ENCODE data around the gene RHOU.

Gene RHOU

DNA sequence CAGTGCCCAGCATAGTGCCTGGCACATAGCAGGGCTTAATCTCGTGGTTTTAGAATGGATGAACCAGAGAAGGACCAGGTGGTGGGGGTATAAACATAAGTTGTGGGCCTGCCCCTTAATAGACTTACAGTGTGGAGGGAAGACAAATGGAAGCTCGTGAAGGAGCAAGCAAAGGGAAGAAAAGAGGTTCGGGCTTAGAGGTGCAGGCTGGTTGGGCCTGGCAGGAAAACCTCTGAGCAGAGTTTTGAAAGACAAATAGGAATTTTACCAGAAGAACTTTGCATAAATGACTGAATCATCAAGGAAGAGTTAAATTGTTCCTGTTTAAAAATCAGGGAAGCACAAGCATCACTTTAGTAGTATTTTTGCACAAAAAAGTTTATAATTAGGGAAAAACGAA, 4.5 kb downstream of the RHOU start:
- DNase-seq: no peak

DNA sequence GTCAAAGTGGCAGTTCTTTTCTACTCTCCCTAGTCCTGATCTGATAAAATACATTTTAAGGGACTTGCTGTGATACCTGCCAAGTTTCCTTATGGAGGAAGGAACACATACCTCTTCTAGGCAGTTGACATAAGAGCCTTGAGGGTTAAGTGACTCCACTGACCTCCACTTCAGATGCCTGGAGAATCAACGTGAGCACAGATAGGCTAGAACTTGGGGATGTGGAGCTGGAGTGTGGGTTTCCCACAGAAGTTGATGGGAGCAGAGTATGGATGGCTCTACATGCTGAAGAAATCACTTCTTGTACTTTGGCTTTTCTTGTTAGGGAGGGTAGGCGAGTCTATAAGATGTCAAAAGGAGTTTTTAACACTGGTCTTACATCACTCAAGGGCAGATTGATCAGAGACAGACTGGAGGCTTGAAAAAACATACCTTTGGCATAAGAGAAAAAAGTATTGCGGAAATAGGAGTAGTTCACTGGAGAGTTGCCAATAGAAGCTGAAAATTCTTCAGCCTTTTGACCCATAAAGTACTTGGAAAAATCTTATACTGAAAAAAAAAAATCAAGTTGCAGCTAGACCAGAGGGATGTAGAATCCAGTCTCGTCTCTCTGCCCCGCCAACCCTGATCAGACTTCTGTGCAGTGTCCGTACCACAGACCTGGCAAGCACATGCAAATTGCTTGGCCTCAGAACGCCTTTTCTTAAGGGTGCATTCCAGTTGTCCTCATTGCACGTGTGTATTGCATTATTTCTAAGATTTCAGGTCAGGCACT, 5.5 kb downstream of the RHOU start:
- no peak for DNase-seq

DNA sequence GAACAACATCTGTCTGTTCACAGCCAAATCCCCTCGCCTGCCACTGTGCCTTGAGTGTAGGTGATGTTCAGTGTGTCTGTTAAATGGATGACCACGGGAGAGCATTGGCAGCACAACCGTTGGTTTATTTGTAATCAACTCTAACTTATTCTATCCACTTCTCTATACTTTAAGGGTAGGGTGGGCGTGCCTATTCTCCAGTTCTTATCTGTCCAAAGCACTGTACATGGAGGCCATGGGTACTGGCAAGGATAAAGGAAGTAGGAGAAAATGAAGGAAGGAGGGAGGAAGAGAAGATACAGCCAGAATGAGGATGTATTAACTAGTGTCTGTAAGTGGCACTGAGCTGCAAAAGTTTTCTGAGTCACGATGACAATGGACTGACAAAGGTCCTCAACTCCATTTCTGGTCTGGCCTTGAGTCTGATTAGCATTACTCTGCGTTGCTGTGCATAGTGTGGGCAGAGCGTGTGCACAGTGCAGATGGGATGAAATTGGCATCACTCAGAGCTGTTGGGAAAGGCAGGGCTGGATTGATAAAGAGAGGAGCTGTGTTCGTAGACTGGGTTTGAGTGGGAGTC, 7.1 kb downstream of the RHOU start:
- no peak for DNase-seq

DNA sequence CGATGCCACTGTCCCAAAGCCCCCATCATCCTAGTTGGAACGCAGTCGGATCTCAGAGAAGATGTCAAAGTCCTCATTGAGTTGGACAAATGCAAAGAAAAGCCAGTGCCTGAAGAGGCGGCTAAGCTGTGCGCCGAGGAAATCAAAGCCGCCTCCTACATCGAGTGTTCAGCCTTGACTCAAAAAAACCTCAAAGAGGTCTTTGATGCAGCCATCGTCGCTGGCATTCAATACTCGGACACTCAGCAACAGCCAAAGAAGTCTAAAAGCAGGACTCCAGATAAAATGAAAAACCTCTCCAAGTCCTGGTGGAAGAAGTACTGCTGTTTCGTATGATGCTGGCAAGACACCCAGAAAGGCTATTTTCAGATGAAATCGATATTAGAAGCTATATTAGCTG, 8.1 kb downstream of the RHOU start:
- DNase-seq: no peak

DNA sequence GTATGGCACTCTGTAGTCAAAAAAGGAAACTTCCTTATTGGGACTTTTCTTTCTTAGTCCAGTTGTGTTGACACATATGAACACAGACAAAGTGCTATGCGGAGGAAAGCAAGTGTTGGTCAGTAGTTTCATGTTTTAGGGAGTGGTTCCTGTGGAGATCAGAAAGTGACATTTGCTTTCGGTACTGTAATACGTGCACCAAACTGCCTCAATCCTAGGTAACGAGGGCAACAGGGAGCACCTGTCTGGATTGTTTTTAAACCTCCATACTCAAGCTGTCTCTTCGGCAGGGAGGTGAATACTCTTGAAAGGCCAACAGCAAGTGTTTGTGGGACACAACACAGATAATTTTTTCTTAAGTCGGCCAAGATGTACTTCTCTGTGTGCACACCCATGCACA, 9.1 kb downstream of the RHOU start:
- DNase-seq: no peak

DNA sequence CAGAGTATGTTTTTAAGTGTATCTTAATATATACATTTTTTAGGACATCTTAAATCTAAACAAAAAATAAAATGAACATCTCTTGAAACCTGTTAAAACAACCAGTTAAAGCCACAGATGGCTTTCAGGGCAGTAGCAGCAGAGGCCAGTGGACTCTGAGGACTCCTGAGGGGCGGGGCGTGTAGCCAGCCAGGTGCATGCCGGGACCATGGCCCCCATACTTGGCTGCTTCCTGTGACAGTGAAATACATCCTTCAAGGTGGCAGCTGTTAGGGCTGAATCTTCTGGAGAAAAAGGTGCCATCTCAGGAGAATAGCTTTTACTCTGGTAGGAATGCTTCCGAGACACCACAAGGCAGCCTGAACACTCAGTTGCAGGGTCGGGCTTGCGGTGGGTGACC, 9.6 kb downstream of the RHOU start:
- DNase-seq: no peak

DNA sequence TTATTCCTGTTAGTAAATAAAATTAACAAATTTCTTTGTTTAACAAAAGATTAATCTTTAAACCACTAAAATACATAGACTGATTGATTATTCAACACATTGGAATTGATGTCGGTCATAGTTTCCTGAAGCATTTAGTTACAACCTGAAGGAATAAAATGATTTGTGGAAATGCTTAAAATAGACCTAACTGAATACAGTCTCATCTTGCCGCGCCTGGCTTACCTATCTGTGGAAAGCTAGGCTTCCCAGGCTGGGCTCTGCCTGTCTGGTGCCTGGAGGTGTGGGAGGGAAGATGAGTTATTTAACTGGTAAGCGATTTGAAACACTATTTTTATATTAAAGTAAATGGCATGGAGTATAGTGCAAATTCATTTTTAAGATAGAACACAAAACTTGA, 10.2 kb downstream of the RHOU start:
- DNase-seq: no peak

DNA sequence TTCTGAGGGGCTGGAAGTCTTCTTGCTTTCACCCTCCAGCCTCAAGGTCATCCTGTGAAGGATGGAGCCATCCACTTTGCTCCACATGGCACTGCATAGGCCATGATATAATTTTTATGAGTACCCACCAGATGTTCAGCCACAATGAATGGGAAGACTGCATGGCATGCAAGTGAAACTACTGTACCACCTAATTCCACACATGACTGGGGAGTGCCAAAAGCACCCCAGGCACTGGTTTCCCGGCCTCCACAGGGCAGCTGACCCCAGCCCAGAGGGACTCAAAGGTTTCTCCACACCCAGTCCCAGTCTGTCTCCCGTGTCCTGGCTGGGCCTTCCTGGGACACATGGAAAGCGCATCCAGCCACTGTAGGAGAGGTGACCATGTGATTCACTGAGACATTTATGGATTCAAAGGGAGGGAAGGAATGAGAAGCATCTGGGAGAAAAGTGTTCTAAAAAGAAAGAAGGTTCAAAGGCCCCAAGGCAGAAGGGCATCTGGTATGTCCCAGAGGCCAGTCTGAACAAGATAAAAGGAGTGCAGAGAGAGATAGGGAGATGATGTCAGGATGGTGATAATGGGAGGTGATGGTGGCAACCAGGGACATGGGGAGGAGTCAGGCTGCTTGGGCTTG, 12.1 kb downstream of the RHOU start:
- DNase-seq: no peak

DNA sequence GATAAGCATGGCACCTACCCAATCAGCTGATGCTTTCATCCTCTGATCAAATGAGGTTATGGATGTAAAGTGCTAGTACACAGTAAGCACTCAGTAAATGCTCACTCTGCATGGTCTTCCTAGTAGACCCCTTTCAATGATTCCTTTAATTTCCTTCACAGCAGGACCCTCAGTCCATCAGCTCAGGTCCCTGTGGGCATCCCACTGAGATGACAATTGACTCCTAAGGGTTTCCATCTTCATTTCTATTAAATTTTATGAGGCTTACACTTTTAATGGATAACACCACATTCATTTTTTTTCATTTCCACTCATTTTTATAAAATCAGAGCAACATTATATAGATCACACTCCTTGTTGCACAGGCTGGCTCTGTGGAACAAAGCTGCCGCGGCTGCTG, 12.8 kb downstream of the RHOU start:
- no peak for DNase-seq

DNA sequence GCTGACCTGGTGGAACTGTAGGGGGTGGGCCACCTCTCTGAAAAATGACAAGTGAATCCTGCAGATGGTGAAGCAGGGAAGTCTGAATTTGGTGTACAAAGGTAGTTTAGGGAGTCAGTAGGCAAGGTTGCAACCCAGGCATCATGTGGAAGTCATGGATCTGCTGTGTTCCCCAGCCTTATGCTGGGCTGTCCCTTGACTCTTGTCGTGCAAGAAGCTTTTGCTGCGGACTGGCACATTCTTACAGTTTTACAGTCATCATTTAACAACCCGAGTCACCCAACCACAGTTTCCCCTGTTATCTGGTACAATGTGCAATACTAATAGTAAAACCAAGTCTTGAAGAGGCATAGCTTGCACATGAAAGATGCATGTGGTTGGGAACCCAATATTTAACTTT, 13.2 kb downstream of the RHOU start:
- no peak for DNase-seq

DNA sequence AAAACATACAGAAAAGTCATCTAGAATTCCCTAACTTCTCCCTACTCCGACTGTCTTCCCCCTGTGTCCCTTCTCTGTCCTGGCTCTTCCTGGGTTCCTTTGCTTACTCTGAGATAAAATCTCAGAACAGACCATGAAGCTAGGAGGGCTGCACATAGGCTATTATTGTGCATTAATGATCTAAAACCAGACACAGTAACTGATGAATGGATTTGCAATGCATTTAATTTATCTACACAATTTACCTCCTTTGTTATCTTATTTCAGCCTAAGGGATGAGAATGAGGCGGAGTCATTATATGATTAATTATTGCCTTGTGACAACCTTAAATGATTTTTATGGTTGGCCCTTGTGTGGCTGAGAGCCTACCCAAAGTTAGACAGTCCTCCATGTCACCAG, 14.5 kb downstream of the RHOU start:
- no peak for DNase-seq

DNA sequence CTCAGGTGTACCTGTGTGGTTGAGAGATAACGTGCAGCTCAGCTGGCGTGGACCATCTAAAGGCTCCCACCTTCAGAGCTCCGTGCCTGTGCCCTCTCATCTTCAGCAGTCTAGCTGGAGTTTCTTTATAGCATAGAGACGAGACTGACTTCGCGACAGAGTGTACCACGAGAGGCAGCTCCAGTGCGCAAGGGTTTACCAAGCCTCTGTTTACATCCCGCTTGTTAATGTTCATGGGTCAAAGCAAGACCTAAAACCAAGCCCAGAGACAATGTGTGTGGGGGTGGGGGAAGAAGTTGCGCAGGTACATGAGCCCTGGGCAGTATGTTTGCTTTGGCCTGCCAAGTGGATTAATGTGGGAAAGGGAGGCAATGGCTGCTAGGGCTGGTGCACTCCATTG, 15.6 kb downstream of the RHOU start:
- no peak for DNase-seq

DNA sequence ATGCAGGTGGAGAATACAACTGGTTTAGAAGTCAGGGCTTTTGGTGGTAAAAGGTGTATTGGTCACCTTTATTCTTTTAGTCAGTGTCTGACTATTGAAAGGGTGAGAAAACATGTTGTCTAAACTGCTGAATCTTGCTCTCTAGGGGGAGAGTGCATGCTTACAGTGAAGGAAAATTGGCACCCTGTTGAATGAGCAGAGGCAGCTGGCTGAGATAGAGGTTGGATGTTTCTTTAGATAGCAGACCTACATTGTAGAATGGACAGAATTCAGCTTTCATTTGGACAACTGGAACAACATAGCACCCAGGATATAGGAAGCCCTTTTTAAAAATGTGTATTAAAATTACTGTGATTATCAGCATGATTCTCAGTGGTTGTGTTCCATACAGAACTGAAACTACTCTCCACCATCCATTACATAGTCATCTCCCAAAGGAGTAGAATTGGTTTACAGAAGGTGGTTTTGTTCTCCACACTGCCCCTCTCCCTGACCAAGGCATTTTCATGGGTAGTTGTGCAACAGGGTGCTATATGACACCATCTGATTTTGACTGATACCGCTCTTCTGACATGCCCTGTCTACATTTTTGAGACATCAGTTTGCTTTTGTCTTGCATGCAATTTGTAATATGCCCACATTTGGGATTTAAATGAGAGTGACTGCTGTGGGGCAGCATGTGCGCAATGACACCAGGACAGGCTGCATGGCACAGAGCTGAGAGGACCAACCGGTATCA, 16.2 kb downstream of the RHOU start:
- no peak for DNase-seq

DNA sequence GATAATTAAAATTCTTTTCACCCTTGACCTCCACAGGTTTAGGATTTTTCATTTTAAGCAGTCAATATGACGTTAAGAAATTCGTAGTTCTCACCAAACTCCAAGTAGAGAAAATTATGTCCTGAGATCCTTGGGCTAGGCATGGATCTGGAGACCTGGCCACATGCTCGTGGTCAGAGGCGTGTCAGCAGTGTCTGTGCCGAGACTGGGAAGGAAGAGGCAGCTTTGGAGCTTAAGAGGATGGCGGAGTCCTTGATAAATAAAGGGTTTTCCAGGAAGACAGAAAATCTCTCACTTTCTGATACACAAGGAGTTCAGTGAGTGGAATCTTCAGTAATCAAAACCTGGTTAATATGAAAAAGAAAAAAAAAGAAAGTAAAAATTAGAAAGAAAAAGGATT, 17.0 kb downstream of the RHOU start:
- no peak for DNase-seq

DNA sequence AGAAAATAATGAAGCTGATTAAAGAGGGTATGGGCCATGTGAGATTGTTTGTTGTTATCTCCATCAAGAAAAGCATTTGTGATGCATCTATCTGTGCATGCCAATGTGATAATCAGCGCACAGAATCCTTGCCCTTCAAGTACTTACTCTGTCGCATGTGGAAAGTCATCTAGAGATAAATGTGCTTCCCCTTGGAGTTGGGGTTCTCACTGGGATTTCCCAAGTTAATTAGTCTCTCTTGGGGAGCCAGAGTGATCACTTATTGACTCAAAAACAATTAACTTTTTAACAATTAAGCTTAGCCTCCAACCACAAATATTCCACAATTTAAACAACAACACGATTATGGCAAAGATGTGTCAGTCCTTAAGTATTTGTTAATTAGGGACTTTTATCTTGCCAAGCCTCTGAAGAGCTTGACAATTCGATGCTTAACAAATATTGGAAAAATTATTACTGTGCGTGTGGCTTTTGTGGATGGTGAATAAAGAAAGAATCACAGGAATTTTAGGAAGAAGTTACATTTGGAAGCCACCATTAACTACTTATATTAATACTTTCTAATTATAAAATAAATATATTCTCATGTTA, 17.5 kb downstream of the RHOU start:
- DNase-seq: no peak

DNA sequence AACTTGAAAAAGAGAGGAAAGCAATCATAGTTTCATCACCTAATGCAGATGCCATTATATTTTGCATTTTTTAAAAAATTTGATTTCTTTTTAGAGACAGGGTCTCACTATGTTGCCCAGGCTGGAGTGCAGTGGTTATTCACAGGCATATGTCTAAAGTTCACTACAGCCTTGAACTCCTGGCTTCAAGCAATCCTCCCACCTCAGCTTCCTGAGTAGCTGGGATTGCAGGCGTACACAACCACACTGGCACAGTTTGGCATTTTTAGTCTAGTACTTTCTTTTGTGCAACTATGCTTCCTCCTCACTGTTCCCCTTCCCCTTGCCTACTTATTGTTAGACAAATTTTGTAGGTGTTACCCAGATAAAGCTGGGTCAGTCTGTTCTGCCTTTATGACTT, 18.0 kb downstream of the RHOU start:
- no peak for DNase-seq

DNA sequence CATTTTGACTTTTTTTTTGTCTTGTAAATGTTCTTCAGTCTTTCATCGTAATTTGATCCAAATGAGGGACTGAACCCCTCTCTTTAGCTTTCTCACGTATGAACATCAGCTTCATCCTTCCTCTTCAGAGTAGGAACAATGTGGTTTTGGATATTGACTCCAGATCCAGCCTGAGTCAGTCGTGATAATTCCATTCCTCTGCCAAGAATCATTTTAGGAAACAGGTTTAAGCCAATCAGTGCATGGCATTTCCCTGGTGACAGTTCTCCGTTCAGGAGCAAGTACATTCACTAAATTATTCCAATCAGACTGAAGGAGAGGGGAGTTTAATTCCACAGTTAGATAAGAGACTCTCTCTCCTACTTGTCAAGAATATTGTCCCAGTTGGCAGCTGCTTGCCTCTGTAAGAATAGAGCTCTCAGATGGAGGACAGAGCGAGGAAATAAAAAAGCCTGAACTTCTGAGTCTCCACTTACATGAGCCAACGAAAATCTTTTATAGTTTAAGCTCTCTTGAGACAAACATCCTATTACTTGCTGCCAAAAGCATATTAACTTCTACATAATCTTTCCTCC, 18.6 kb downstream of the RHOU start:
- no peak for DNase-seq

DNA sequence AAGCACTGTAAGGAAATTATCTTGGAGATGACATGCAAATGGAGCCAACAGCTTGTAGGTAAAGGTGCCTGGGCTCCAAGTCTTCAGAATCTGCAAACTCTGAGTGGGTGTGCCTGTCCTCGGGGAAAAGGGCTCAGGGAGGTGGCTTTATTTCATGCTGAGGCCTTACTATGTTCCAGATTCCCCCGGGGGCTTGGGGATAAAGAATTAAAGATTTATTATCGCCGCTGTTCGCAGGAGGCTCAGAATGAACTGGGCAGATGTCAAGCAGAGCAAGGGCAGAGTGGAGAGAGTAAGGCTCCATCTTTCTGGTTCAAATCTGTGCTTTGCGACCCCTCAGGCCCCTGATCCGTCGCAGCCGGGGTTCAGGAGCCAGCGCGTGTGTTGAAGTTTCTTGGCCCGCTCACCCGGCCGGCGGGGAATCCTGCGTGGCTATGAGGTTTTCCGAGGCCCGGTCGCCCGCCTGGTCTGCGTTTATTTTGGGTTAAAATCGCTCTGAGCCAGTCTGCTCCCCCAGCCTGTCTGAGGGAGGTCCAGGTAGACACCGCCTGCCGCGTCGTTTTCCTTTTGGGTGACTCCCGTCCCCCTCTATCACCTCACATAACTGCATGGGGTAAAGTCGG, 19.5 kb downstream of the RHOU start:
- no peak for DNase-seq

DNA sequence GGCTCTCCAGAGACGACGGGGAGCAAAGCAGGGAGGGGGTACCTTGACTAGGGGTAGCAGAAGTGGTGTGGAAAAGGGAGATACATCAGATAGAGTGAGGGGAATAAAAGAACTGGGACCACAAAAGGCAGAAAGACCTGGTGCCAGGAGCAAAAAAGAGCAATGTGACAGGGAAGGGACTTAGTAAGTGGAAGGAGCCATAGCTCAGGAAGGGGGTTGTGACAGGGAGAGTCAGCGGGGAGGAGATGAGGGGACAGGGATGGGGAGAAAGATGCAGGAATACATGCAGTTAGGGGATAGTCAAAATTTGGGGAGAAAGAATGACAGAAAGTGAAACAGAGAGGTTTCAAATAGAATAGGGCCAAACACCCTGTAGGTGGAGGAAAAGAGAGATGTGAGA, 20.5 kb downstream of the RHOU start:
- no peak for DNase-seq

DNA sequence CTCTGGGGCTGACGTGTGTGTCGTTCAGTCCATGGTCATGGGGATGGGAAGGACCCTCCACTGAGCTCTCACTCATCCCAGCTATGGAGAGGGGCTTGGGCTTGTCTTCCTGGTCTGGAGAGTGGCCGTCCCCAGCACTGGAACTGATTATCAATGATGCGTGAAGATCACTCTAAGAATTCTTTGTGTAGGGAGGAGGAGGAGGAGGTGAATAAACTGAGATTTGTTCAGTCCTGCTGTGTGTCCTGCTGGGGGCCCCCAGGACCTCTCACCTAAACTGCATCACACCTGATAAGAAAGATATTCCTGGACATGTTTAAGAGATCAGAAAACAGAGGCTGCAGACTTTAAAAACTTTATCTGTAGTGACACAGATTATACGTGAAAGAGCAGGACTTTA, 21.2 kb downstream of the RHOU start:
- DNase-seq: no peak

DNA sequence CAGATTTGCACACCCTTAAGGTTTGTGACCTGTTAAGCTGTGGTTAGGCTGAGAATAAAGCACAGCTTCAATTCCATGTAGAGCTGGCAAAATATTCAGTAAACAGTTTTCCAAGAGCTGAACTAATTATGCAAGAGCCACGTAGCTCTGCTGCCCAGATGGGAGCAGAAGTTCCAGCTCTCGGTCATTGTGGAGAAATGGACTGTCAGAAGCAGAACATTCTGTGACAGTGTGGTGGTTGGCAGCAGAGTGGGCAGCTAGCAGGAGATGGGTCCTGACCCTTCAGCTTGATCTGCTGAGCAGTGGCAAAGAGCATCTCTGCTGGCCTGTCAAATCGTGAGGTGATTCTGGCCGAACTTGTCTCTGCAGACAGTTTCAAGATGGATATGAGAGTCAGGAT, 23.2 kb downstream of the RHOU start:
- no peak for DNase-seq

DNA sequence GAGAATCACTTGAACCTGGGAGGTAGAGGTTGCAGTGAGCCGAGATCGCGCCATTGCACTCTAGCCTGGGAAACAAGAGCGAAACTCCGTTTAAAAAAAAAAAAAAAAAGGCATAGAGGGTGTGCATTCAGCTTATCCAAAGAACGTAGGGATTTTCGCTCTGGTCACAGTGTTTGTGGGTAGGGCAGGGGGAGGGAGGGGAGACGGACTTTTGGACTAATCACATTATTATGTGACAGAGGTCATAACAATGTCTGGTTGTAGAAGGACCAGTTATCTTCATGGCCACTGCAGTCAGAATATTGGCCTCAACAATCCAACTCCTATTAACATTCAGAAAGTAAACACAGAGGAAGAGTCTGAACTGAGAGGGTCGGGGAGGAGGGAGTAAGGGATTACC, 25.7 kb downstream of the RHOU start:
- DNase-seq: no peak

DNA sequence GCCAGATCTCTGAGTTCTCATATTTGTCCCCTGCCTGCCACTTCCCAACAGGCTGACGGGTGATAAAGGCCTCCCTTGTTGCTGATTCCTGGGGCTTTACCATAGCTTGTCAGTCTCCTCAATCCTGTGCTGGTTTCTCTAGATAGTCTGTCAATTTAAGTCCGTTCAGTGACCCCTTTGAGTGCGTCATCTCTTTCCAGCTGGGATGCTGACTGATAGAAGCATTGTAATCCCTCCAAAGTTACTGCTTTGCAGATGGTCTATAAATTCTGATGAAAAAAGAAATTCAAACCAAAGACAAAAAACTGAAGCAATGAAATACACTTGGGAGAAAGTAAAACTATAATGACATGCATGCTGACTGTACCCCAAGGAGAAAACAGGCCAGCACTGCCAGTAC, 28.3 kb downstream of the RHOU start:
- DNase-seq: no peak
